Stimulated activated CD4-positive, alpha-beta T cell treated with anti-CD3 and anti-CD28 coated beads, Interleukin-2, amount 100 ng/mL, for 48 hours (primary cell): ENCODE measurements around the gene SP6.

Experiments
- DNase-seq, 2 donors: peaks; one replicate each; pipeline ENCODE4 v3.0.0-alpha.2; 2020

Gene SP6

GRCh38 chr17:47852113-47852949 lies 1.4 kb upstream of the SP6 start:
- DNase-seq, result no peak

- no peak for DNase-seq
Measured at GRCh38 chr17:47851764-47852112, 775 bp upstream of the SP6 start.

DNA sequence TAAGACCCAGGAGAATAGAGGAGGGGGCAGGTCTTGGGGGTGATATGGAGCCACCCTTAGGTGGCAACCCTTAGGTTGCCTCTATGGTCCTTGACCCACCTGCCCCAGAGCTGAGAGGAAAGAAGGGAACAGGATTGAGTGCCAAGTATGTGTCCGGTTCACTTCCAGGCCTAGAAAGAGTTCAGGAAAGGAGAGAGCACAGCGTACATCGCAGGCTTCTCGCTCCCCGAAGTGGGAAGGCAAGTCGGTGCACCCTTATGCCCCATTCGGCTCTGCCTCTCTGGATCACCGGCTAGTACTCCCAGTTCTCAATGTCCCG lies 631 bp downstream of the SP6 start:
- DNase-seq, result no peak

GRCh38 chr17:47848198-47848513 lies 2.8 kb downstream of the SP6 start:
- DNase-seq, result no peak

DNA sequence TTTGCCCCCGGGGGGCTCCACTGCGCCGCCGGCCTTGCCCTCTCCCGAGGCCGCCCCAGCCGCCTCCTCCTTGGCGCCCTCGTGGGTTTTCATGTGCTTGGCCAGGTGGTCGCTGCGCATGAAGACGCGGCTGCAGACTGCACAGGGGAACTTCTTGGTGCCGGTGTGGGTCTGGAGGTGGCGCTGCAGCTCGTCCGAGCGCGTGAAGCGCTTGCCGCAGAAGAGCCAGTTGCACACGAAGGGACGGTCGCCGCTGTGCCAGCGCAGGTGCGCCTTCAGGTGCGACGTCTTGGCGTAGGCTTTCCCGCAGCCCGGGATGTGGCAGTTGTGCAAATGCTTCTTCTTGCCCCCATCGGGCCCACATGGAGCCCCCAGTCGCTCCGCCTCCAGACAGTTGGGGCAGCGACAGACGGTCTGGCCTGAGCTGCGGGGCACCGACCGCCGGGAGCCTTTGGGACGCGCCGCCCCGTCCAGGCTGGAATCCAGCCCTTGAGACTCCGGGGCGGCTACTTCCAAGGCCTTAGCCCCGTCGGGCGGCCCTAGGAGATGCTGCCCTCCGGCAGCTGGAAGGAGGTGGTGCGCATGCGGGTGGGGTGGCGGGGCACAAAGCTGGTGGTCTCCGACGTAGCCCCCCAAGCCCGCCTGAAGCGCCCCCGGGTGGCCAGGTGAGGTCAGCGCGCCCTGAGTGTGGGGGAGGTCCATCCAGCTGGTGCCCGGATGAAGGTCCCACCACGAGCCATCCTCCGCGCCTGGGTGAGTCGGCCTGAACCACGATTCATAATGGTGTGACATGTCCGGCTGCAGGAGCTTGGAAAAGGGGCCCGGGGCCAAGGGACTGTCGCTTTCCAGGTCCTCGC lies 3.4 kb downstream of the SP6 start:
- DNase-seq, result peak in 1 of 2 donors; percentile 27

- no peak for DNase-seq
Measured at GRCh38 chr17:47846716-47847340, 4.1 kb downstream of the SP6 start.

DNA sequence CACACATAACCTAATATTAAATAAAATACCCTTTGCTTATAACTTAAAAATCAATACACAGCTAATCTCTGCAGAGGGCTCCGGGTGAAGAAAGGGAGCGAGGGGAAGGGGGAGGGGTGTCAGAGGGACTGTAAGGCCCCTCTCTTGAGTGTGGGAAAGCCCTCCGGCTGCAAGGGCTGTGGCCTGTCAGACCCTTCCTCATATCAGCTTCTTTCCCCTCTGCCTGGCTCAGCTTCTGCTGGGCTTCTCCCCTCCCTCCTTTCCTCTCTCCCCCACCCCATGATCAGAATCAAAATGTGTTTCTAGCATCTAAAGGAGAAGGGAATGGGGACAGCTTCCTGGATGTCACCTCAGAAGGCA lies 5.3 kb downstream of the SP6 start:
- no peak for DNase-seq

DNA sequence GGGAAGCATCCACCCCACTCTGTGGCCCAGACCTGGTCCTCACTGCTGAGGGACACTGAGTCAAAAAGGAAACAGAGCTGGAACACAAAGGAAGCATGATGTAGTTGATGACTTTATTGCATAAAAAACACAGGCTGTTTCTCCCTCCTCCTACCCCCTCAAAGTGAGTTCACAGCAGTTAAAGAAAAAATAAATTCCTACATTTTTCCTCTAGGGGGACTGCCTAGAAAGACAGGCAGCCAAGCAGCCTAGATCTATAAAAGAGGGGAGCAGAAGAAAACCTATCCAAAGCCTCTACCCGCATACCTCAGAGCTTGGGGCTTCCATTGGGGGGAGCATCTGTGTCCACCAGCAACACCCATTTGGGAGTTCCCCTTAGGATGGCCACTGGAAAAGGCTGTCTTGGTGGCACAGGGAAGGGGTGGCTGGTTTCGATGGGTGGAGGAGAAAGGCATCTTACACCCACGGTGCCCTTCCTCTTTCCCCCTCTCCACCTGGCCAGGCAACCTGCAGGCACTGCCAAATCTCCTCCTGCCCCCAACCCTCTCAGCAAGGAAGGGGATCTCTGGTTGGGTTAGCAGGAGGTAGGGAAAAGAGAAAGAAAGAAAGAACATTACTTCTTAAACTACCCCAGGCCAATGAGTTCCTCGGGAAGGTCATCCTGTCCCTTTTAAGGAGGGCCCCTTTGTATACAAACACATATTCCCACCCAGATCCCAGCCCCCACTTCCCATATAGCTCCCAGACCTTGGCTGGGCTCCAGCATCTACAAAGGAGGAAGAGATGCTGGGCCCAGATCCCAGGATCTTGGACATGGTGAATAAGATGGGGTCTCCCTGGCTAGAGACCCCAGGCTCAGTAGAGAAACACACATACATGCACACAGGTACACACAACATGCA lies 5.9 kb downstream of the SP6 start:
- no peak for DNase-seq

DNA sequence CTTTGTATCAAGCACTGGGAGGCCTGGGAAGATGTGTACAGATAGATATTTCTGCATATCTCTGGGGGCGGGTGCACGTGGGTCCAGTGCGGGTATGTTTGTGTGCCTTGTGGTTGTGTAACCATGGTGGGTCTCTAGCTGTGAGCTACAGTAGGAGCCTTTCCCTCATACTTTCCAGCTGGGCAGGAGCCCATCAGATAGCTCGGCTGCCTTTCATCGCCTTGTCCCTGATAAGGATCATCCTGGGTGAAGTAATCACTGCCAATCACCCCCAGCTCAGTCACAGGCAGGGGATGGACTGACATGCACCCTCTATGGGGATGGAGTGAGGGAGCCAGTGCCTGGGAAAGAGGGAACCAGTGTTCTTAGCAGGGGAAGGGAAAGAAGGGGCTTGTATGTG lies 6.7 kb downstream of the SP6 start:
- DNase-seq, result no peak

DNA sequence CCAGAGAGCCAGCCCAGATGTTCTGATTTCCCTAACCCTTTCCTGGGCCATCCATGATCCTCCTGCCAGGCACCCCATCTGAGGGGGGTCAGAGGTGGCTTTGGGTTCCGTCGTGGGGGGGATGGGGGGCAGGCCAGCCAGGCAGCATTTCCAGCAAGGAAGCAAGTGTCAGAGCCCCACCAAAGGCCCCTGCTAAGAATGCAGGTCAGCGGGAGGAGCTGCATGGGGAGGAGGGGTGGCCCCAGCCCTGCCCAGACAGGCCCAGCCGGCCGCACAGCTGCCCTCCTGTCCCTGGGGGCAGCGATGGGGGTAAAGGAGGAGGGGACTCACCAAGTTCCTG lies 7.6 kb downstream of the SP6 start:
- DNase-seq, result no peak

DNA sequence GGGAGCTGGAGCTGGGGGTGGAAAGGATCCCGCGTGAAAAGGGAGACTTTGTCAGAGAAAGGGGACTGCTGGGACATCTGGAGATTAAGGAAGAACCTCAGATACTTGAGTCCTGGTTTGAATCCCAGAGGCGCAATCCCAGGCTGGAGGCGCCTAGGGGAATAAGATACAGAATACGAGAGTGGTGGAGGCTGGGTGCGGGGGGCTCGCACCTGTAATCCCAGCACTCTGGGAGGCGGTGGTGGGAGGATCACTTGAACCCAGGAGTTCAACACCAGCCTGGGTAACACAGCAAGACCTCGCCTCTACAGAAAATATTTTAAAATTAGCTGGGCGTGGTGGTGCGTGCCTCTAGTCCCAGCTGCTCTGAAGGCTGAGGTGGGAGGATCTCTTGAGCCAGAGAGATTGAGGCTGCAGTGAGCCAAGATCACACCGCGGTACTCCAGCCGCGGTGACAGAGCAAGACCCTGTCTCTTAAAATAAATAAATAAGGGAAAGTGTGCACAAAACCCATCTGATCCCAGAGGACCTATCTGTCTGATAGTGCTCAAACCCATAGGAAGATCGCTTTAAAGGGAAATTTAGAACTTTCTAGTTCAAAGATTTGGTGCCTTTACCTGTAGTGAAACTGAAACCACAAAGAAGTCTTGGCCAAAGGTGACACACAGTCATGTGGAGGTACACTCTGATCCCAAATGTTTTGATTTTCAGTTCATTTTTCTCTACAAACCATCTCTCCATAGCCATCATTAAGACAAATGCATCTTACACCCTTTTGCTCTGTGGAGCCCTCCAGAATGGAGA lies 9.3 kb downstream of the SP6 start:
- no peak for DNase-seq

- DNase-seq, result peak; percentile 93
Measured at GRCh38 chr17:47840742-47841487, 10.0 kb downstream of the SP6 start, which contains the start of gene SCRN2. Gene SCRN2, minus strand, starts transcription at chr17:47841273. Its CDS starts 430 bp downstream, at chr17:47840843.

DNA sequence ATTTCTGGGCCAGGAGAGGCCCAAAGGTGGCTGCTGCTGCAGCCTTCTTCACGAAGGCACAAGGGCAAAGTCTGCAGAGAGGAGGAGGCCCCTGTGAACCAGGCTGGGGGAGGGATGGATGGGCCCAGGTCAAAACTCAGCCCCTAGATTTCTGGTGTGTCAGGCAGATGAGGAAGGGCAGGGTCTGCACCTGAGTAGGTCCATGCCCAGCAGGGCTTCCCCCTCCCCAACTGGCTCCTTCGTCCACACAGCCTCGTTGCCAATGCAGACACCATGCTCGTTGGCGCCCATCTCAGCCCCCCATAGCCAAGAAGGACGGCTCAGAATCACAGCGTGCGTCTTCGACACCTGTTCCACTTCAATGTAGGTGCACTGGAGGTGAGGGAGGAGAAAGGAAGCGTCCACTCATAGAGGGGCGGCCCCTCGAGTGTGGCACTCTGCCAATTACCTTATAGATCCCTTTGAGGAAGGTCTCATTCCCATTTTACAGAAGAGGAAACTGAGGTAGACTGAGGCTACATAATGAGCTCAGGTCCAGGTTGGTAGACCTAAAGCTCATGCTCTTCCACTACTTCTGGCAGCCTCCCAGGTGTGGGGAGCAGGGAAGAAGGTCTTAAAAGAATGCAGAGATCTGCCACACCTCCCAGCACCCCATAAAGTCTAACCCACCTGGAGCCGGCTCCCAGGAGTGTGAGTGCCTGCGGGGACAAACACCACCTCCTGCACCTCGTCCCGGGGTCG lies 10.8 kb downstream of the SP6 start:
- DNase-seq, result no peak

DNA sequence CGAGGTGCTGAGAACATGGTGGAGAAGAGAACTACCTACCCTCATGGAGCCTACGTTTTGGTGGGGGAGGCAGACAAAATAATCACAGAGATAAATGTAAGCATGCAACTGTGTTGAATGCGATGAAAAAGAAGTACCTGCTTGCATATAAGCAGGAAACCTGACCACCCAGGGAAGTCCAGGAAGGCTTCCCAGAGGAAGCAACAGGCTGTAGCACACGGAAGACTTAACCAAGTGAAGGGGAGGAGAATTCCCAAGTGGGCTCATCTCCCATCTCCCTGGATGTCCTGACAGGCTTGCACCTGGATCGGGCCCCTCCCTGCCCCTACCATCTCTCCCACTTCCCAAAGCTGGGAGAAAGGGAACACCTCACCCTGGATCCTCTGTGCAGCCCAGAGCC lies 11.9 kb downstream of the SP6 start:
- no peak for DNase-seq

- DNase-seq, result no peak
Measured at GRCh38 chr17:47838636-47839035, 12.3 kb downstream of the SP6 start.

- DNase-seq, result no peak
Measured at GRCh38 chr17:47837401-47838039, 13.4 kb downstream of the SP6 start.

DNA sequence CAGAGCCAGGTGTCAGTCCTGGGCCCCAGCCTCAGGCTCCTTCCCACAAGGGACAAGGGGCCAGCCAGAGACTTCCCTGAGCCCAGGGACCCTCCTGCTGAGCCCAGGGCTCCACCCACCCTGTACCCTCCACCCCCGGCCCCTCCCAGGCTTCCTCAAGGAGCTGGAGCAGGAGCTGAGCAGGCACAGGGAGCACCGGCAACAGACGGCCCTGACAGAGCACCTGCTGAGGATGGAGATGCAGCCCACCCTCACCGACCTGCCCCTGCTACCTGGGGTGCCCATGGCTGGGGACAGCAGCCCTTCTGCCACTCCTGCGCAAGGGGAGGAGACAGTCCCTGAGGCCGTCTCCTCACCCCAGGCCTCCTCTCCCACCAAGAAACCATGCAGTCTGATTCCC lies 14.4 kb downstream of the SP6 start:
- no peak for DNase-seq

GRCh38 chr17:47834756-47835155 lies 16.2 kb downstream of the SP6 start:
- DNase-seq, result no peak

DNA sequence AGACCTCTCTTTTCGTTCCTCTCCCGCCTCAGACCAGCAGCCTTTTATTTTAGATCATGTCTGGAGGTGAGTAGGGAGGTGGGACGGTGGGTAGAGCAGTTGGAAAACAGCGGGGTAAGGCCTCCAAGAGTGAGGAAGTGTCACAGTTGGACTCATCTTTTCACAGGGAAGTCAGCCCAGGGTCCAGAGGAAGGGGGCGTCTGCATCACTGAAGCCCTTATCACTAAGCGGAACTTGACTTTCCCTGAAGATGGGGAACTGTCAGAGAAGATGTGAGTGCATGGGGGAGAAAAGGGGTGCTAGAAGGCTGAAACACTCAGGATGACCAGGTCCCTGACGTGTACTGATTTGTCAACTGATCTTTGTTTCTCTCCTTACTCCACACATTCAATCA lies 19.0 kb downstream of the SP6 start:
- no peak for DNase-seq
